ENCODE data around the gene EFTUD2. TPM values are rescaled to one million over a fixed set of nuclear protein-coding genes. Genes with fewer than 3 reads are reported as not detected.
A peak's percentile ranks its signal among the peaks of the same experiment; 100 is the strongest.

EFTUD2 gene
- total RNA-seq, result 10 to 100 TPM; 45.8 to 84.3 TPM
- polyA plus RNA-seq, result 10 to 100 TPM; 19.8 to 20.9 TPM

- Histone ChIP-seq H3K27me3 (ENCODE audit: control insufficient read depth in 4 of 4, insufficient read depth in 4 of 4, low read length in 3 of 4) (no peaks in the 10 kb centered on the region), H3K36me3 (ENCODE audit: control insufficient read depth in 4 of 4, insufficient read depth in 3 of 4, low read depth in 1 of 4, low read length in 3 of 4) (peaks cover 0 to 4% (median 3%) of the 10 kb centered on the region in 4 donors), H3K4me1 (ENCODE audit: control insufficient read depth in 4 of 4, insufficient read depth in 4 of 4, low read length in 3 of 4) (peaks cover 3 to 20% (median 19%) of the 10 kb centered on the region in 4 donors), H3K4me3 (ENCODE audit: low read depth in 1 of 3, low read length in 3 of 3) (peak within 1 kb of the TSS; percentile 73 to 100 (median 80)), H3K27ac (ENCODE audit: low read depth in 1 of 2, low read length in 2 of 2) (peak within 1 kb of the TSS; percentile 98 to 99), H3K9me3 (ENCODE audit: control insufficient read depth in 4 of 4, low read length in 3 of 4) (no peaks in the 10 kb centered on the region), H3K9ac (ENCODE audit: low read depth in 1 of 2, low read length in 2 of 2) (peak within 1 kb of the TSS; percentile 39 to 93)
- peak; percentile 94 for DNase-seq (ENCODE audit: low spot score)
- TF ChIP-seq FOXA1 (IDR thresholded peaks at IDR 0.05), result peak; percentile 13
- no peak for TF ChIP-seq FOXA2 (IDR thresholded peaks at IDR 0.05)
- TF ChIP-seq SP1 (IDR thresholded peaks at IDR 0.05), result peak; percentile 63
- TF ChIP-seq RAD21 (IDR thresholded peaks at IDR 0.05), result peak in 1 of 2 donors; percentile 8
- peak in 1 of 2 donors; percentile 69 for TF ChIP-seq EGR1 (IDR thresholded peaks at IDR 0.05; ENCODE audit: low read depth in 2 of 2)
- TF ChIP-seq TAF1 (conservative IDR thresholded peaks at IDR 0.05), result peak; percentile 26
- TF ChIP-seq RXRA (IDR thresholded peaks at IDR 0.05), result peak in 1 of 2 donors; percentile 24
- no peak for TF ChIP-seq ZBTB33 (IDR thresholded peaks at IDR 0.05)
- TF ChIP-seq HNF4G (IDR thresholded peaks at IDR 0.05), result no peak
- TF ChIP-seq MAX (IDR thresholded peaks at IDR 0.05), result peak; percentile 95
- peak; percentile 58 to 86 for TF ChIP-seq GABPA (IDR thresholded peaks at IDR 0.05 in 1 of 2, conservative IDR thresholded peaks at IDR 0.05 in 1 of 2)
- TF ChIP-seq REST (IDR thresholded peaks at IDR 0.05), result peak; percentile 25
- TF ChIP-seq YY1 (IDR thresholded peaks at IDR 0.05), result peak; percentile 91
- under 1% methylated on average over 54 of the region's 54 CpGs for WGBS
Measured at GRCh38 chr17:44899074-44899782, at the start of gene EFTUD2. TSS of gene EFTUD2 (minus strand) at chr17:44899445. CDS start at chr17:44894521, 4,924 bp downstream.

- no peak overlapping the region for H3K27ac ChIP-seq (ENCODE audit: low read depth in 1 of 2, low read length in 2 of 2)
- 78% methylated on average over 7 of the region's 7 CpGs for WGBS
- no peaks in the 10 kb centered on the region for H3K36me3 ChIP-seq (ENCODE audit: control insufficient read depth in 4 of 4, insufficient read depth in 3 of 4, low read depth in 1 of 4, low read length in 3 of 4)
- H3K9ac ChIP-seq (ENCODE audit: low read depth in 1 of 2, low read length in 2 of 2), result no peak overlapping the region
- H3K9me3 ChIP-seq (ENCODE audit: control insufficient read depth in 4 of 4, low read length in 3 of 4), result no peaks in the 10 kb centered on the region
- H3K4me1 ChIP-seq (ENCODE audit: control insufficient read depth in 4 of 4, insufficient read depth in 4 of 4, low read length in 3 of 4), result peaks cover 4 to 13% (median 8%) of the 10 kb centered on the region in 4 donors
- no peak for DNase-seq (ENCODE audit: low spot score)
- no peaks in the 10 kb centered on the region for H3K27me3 ChIP-seq (ENCODE audit: control insufficient read depth in 4 of 4, insufficient read depth in 4 of 4, low read length in 3 of 4)
- peak overlapping the region; percentile 47 to 79 (median 63) for H3K4me3 ChIP-seq (ENCODE audit: low read depth in 1 of 3, low read length in 3 of 3)
- TF ChIP-seq TAF1 (conservative IDR thresholded peaks at IDR 0.05), result no peak
- TF ChIP-seq REST (IDR thresholded peaks at IDR 0.05), result no peak
- TF ChIP-seq RAD21 (IDR thresholded peaks at IDR 0.05), result no peak
- TF ChIP-seq NR2F2 (IDR thresholded peaks at IDR 0.05), result no peak
- TF ChIP-seq RXRA (IDR thresholded peaks at IDR 0.05), result no peak
- no peak for TF ChIP-seq YY1 (IDR thresholded peaks at IDR 0.05)
- no peak for TF ChIP-seq HNF4G (IDR thresholded peaks at IDR 0.05)
- no peak for TF ChIP-seq ZBTB33 (IDR thresholded peaks at IDR 0.05)
- TF ChIP-seq JUND (IDR thresholded peaks at IDR 0.05), result no peak
- TF ChIP-seq MAX (IDR thresholded peaks at IDR 0.05), result no peak
- TF ChIP-seq GABPA (IDR thresholded peaks at IDR 0.05 in 1 of 2, conservative IDR thresholded peaks at IDR 0.05 in 1 of 2), result no peak
- TF ChIP-seq FOXA1 (IDR thresholded peaks at IDR 0.05), result no peak
- TF ChIP-seq SP1 (IDR thresholded peaks at IDR 0.05), result no peak
- TF ChIP-seq EGR1 (IDR thresholded peaks at IDR 0.05; ENCODE audit: low read depth in 2 of 2), result no peak
- TF ChIP-seq ATF3 (IDR thresholded peaks at IDR 0.05), result no peak
- TF ChIP-seq FOXA2 (IDR thresholded peaks at IDR 0.05), result no peak
Measured at GRCh38 chr17:44948315-44948795, 49.1 kb upstream of the EFTUD2 start.

Data from liver (tissue), 9 donors.